ENCODE measurements around the gene ATXN7L1. TPM values are rescaled to one million over a fixed set of nuclear protein-coding genes. Genes with fewer than 3 reads are reported as not detected.

ATXN7L1 gene
- total and polyA plus RNA-seq, 4 donors: 7.1 to 11.0 (median 8.5) TPM

- H3K27ac ChIP-seq (ENCODE audit: low read depth, low read length): no peak overlapping the region
- no peaks in the 10 kb centered on the region for H3K27me3 ChIP-seq (ENCODE audit: control insufficient read depth, insufficient read depth, low read length)
- H3K4me1 ChIP-seq (ENCODE audit: control insufficient read depth, insufficient read depth, low read length): no peaks in the 10 kb centered on the region
- H3K9me3 ChIP-seq (ENCODE audit: control insufficient read depth, insufficient read depth, low read length): peaks cover 3% of the 10 kb centered on the region
- no CpG with 5 or more reads among the region's 1 CpG for WGBS (ENCODE audit: insufficient coverage)
- no peaks in the 10 kb centered on the region for H3K36me3 ChIP-seq (ENCODE audit: control insufficient read depth, insufficient read depth, low read length)
- H3K4me3 ChIP-seq (ENCODE audit: low read depth, low read length): no peak overlapping the region
- no peak for DNase-seq (ENCODE audit: low read depth in 4 of 6, low spot score in 6 of 6)
Observed at GRCh38 chr7:105822806-105823205, 53.6 kb downstream of the ATXN7L1 start.

GRCh38 chr7:105821527-105821926, 54.9 kb downstream of the ATXN7L1 start:
- 93% methylated on average over 3 of the region's 4 CpGs for WGBS (ENCODE audit: insufficient coverage)
- no peaks in the 10 kb centered on the region for H3K36me3 ChIP-seq (ENCODE audit: control insufficient read depth, insufficient read depth, low read length)
- no peaks in the 10 kb centered on the region for H3K27me3 ChIP-seq (ENCODE audit: control insufficient read depth, insufficient read depth, low read length)
- DNase-seq (ENCODE audit: low read depth in 4 of 6, low spot score in 6 of 6): no peak
- no peak overlapping the region for H3K4me3 ChIP-seq (ENCODE audit: low read depth, low read length)
- no peak overlapping the region for H3K27ac ChIP-seq (ENCODE audit: low read depth, low read length)
- peaks cover 3% of the 10 kb centered on the region for H3K9me3 ChIP-seq (ENCODE audit: control insufficient read depth, insufficient read depth, low read length)
- H3K4me1 ChIP-seq (ENCODE audit: control insufficient read depth, insufficient read depth, low read length): no peaks in the 10 kb centered on the region

GRCh38 chr7:105820363-105821066, 55.9 kb downstream of the ATXN7L1 start:
- Histone ChIP-seq H3K27me3 (ENCODE audit: control insufficient read depth, insufficient read depth, low read length) (no peaks in the 10 kb centered on the region), H3K4me1 (ENCODE audit: control insufficient read depth, insufficient read depth, low read length) (peaks cover 2% of the 10 kb centered on the region), H3K36me3 (ENCODE audit: control insufficient read depth, insufficient read depth, low read length) (no peaks in the 10 kb centered on the region), H3K27ac (ENCODE audit: low read depth, low read length) (no peak overlapping the region), H3K4me3 (ENCODE audit: low read depth, low read length) (no peak overlapping the region), H3K9me3 (ENCODE audit: control insufficient read depth, insufficient read depth, low read length) (peaks cover 3% of the 10 kb centered on the region)
- 93% methylated on average over 3 of the region's 5 CpGs for WGBS (ENCODE audit: insufficient coverage)
- DNase-seq (ENCODE audit: low read depth in 4 of 6, low spot score in 6 of 6): no peak

GRCh38 chr7:105819559-105819958, 56.8 kb downstream of the ATXN7L1 start:
- WGBS (ENCODE audit: insufficient coverage): 98% methylated on average over 18 of the region's 18 CpGs
- H3K4me1 ChIP-seq (ENCODE audit: control insufficient read depth, insufficient read depth, low read length): peaks cover 2% of the 10 kb centered on the region
- H3K9me3 ChIP-seq (ENCODE audit: control insufficient read depth, insufficient read depth, low read length): peaks cover 3% of the 10 kb centered on the region
- H3K4me3 ChIP-seq (ENCODE audit: low read depth, low read length): no peak overlapping the region
- H3K27me3 ChIP-seq (ENCODE audit: control insufficient read depth, insufficient read depth, low read length): no peaks in the 10 kb centered on the region
- H3K36me3 ChIP-seq (ENCODE audit: control insufficient read depth, insufficient read depth, low read length): no peaks in the 10 kb centered on the region
- no peak overlapping the region for H3K27ac ChIP-seq (ENCODE audit: low read depth, low read length)
- no peak for DNase-seq (ENCODE audit: low read depth in 4 of 6, low spot score in 6 of 6)

- Histone ChIP-seq H3K4me3 (ENCODE audit: low read depth, low read length) (no peak overlapping the region), H3K27ac (ENCODE audit: low read depth, low read length) (no peak overlapping the region), H3K36me3 (ENCODE audit: control insufficient read depth, insufficient read depth, low read length) (no peaks in the 10 kb centered on the region), H3K9me3 (ENCODE audit: control insufficient read depth, insufficient read depth, low read length) (no peaks in the 10 kb centered on the region), H3K4me1 (ENCODE audit: control insufficient read depth, insufficient read depth, low read length) (peaks cover 2% of the 10 kb centered on the region), H3K27me3 (ENCODE audit: control insufficient read depth, insufficient read depth, low read length) (no peaks in the 10 kb centered on the region)
- no CpG with 5 or more reads among the region's 6 CpGs for WGBS (ENCODE audit: insufficient coverage)
- DNase-seq (ENCODE audit: low read depth in 4 of 6, low spot score in 6 of 6): no peak
Observed at GRCh38 chr7:105816954-105817615, 59.3 kb downstream of the ATXN7L1 start.

GRCh38 chr7:105816266-105816843, 60.0 kb downstream of the ATXN7L1 start:
- no peak overlapping the region for H3K4me3 ChIP-seq (ENCODE audit: low read depth, low read length)
- H3K9me3 ChIP-seq (ENCODE audit: control insufficient read depth, insufficient read depth, low read length): no peaks in the 10 kb centered on the region
- H3K36me3 ChIP-seq (ENCODE audit: control insufficient read depth, insufficient read depth, low read length): peaks cover 4% of the 10 kb centered on the region
- H3K27ac ChIP-seq (ENCODE audit: low read depth, low read length): no peak overlapping the region
- H3K27me3 ChIP-seq (ENCODE audit: control insufficient read depth, insufficient read depth, low read length): no peaks in the 10 kb centered on the region
- no peak for DNase-seq (ENCODE audit: low read depth in 4 of 6, low spot score in 6 of 6)
- WGBS (ENCODE audit: insufficient coverage): 72% methylated on average over 3 of the region's 5 CpGs
- H3K4me1 ChIP-seq (ENCODE audit: control insufficient read depth, insufficient read depth, low read length): peaks cover 2% of the 10 kb centered on the region

GRCh38 chr7:105815576-105815975, 60.8 kb downstream of the ATXN7L1 start:
- Histone ChIP-seq H3K36me3 (ENCODE audit: control insufficient read depth, insufficient read depth, low read length) (peaks cover 4% of the 10 kb centered on the region), H3K27me3 (ENCODE audit: control insufficient read depth, insufficient read depth, low read length) (no peaks in the 10 kb centered on the region), H3K4me1 (ENCODE audit: control insufficient read depth, insufficient read depth, low read length) (peaks cover 2% of the 10 kb centered on the region), H3K9me3 (ENCODE audit: control insufficient read depth, insufficient read depth, low read length) (no peaks in the 10 kb centered on the region), H3K4me3 (ENCODE audit: low read depth, low read length) (no peak overlapping the region), H3K27ac (ENCODE audit: low read depth, low read length) (no peak overlapping the region)
- DNase-seq (ENCODE audit: low read depth in 4 of 6, low spot score in 6 of 6): peak in 1 of 6 donors; percentile 64
- 58% methylated on average over 4 of the region's 6 CpGs for WGBS (ENCODE audit: insufficient coverage)

GRCh38 chr7:105814481-105814880, 61.9 kb downstream of the ATXN7L1 start:
- H3K4me1 ChIP-seq (ENCODE audit: control insufficient read depth, insufficient read depth, low read length): peaks cover 2% of the 10 kb centered on the region
- H3K36me3 ChIP-seq (ENCODE audit: control insufficient read depth, insufficient read depth, low read length): peaks cover 4% of the 10 kb centered on the region
- no peak for DNase-seq (ENCODE audit: low read depth in 4 of 6, low spot score in 6 of 6)
- no peak overlapping the region for H3K27ac ChIP-seq (ENCODE audit: low read depth, low read length)
- no peak overlapping the region for H3K4me3 ChIP-seq (ENCODE audit: low read depth, low read length)
- no peaks in the 10 kb centered on the region for H3K27me3 ChIP-seq (ENCODE audit: control insufficient read depth, insufficient read depth, low read length)
- H3K9me3 ChIP-seq (ENCODE audit: control insufficient read depth, insufficient read depth, low read length): no peaks in the 10 kb centered on the region

GRCh38 chr7:105811189-105811847, 65.1 kb downstream of the ATXN7L1 start:
- peaks cover 4% of the 10 kb centered on the region for H3K36me3 ChIP-seq (ENCODE audit: control insufficient read depth, insufficient read depth, low read length)
- H3K9me3 ChIP-seq (ENCODE audit: control insufficient read depth, insufficient read depth, low read length): no peaks in the 10 kb centered on the region
- WGBS (ENCODE audit: insufficient coverage): 93% methylated on average over 6 of the region's 6 CpGs
- H3K27ac ChIP-seq (ENCODE audit: low read depth, low read length): no peak overlapping the region
- H3K4me3 ChIP-seq (ENCODE audit: low read depth, low read length): no peak overlapping the region
- peaks cover 2% of the 10 kb centered on the region for H3K4me1 ChIP-seq (ENCODE audit: control insufficient read depth, insufficient read depth, low read length)
- no peaks in the 10 kb centered on the region for H3K27me3 ChIP-seq (ENCODE audit: control insufficient read depth, insufficient read depth, low read length)
- no peak for DNase-seq (ENCODE audit: low read depth in 4 of 6, low spot score in 6 of 6)

Measured in spinal cord (tissue), 10 donors.